Activated CD4-positive, alpha-beta T cell treated with anti-CD3 and anti-CD28 coated beads, Interleukin-10, Interleukin-2, amounts not matched to agents 100 ng/mL and 50 ng/mL, durations not matched to agents 16 hours and 8 hours (primary cell): Measurements from ENCODE around the gene MTFMT.
"Not testable (repeated sequence)": the region's sequence is repeated elsewhere in the genome, so short reads cannot be mapped to it uniquely, and the experiment has no call there.

ENCODE experiments used
- DNase-seq: peaks from one replicate; pipeline ENCODE4 v3.0.0-alpha.2; 2020

Gene MTFMT

GRCh38 chr15:65028921-65029735 lies at the start of gene MTFMT:
Gene MTFMT (minus strand): TSS chr15:65029639. CDS start chr15:65029613, 26 bp downstream.
- DNase-seq: peak; percentile 96

GRCh38 chr15:65077981-65078352 lies 48.5 kb upstream of the MTFMT start:
- DNase-seq: peak; percentile 54

GRCh38 chr15:65077291-65077980 lies 48.0 kb upstream of the MTFMT start:
- DNase-seq: no peak

- no peak for DNase-seq
These were observed 47.2 kb upstream of the MTFMT start, which contains the start of gene KBTBD13 for GRCh38 chr15:65076486-65077290. Gene KBTBD13 (plus strand): TSS chr15:65076746. CDS start chr15:65076816, 70 bp downstream.

- not testable (repeated sequence) for DNase-seq
These were observed 46.4 kb upstream of the MTFMT start for GRCh38 chr15:65075607-65076395.

GRCh38 chr15:65074946-65075345 lies 45.5 kb upstream of the MTFMT start:
- DNase-seq: not testable (repeated sequence)

GRCh38 chr15:65072617-65073016 lies 43.2 kb upstream of the MTFMT start:
- no peak for DNase-seq

- no peak for DNase-seq
These were observed 42.6 kb upstream of the MTFMT start for GRCh38 chr15:65072027-65072426.

- no peak for DNase-seq
These were observed 42.0 kb upstream of the MTFMT start for GRCh38 chr15:65071381-65071811.

- no peak for DNase-seq
These were observed 40.5 kb upstream of the MTFMT start for GRCh38 chr15:65069779-65070546.

GRCh38 chr15:65069179-65069578 lies 39.7 kb upstream of the MTFMT start:
- no peak for DNase-seq

- no peak for DNase-seq
These were observed 39.0 kb upstream of the MTFMT start for GRCh38 chr15:65068403-65068788.

- no peak for DNase-seq
These were observed 38.4 kb upstream of the MTFMT start, which contains the start of gene RASL12 for GRCh38 chr15:65067645-65068402. Gene RASL12 (minus strand): TSS chr15:65067991. CDS start chr15:65067835, 156 bp downstream.

GRCh38 chr15:65067317-65067644 lies 37.8 kb upstream of the MTFMT start:
- no peak for DNase-seq

GRCh38 chr15:65066635-65067316 lies 37.3 kb upstream of the MTFMT start:
- DNase-seq: no peak

GRCh38 chr15:65066001-65066634 lies 36.7 kb upstream of the MTFMT start:
- no peak for DNase-seq

GRCh38 chr15:65062726-65063125 lies 33.3 kb upstream of the MTFMT start:
- no peak for DNase-seq

GRCh38 chr15:65062061-65062460 lies 32.6 kb upstream of the MTFMT start:
- DNase-seq: no peak

GRCh38 chr15:65060641-65061397 lies 31.4 kb upstream of the MTFMT start:
- DNase-seq: no peak
